Astrocyte (in vitro differentiated cells and primary cell): ENCODE measurements around the gene KYNU. TPM values are rescaled to one million over a fixed set of nuclear protein-coding genes. Genes with fewer than 3 reads are reported as not detected.
"Not testable (repeated sequence)": the region's sequence is repeated elsewhere in the genome, so short reads cannot be mapped to it uniquely, and the experiment has no call there.

Experiments
- DNase-seq: peaks from one replicate; pipeline ENCODE4 v3.0.0-alpha.2; 2010; ENCODE audit warnings: low read depth
- FAIRE-seq: peaks from 2 replicates; lab custom pipeline; 2011; peaks lifted over from hg19 to GRCh38; lab: Jason Lieb, UNC
- H2AFZ ChIP-seq: 2 replicates; pipeline ENCODE4 v1.6.0; 2012; ENCODE audit warnings: low read depth, low read length, inconsistent platforms
- H3K27ac ChIP-seq: 2 replicates; pipeline ENCODE4 v1.5.1; 2011; ENCODE audit warnings: low read depth, low read length, inconsistent platforms
- H3K27me3 ChIP-seq: 2 replicates; pipeline ENCODE4 v1.6.0; 2011; ENCODE audit warnings: low read length, inconsistent platforms; ENCODE audit not compliant: insufficient read depth
- H3K36me3 ChIP-seq: 2 replicates; pipeline ENCODE4 v1.5.1; 2011; ENCODE audit warnings: low read length, inconsistent platforms; ENCODE audit not compliant: insufficient read depth
- H3K4me1 ChIP-seq: 2 replicates; pipeline ENCODE4 v1.5.1; 2011; ENCODE audit warnings: low read length, inconsistent platforms; ENCODE audit not compliant: insufficient read depth
- H3K4me2 ChIP-seq: 2 replicates; pipeline ENCODE4 v1.6.0; 2012; ENCODE audit warnings: low read length, inconsistent platforms
- H3K4me3 ChIP-seq: 2 replicates; pipeline ENCODE4 v1.5.1; 2011; ENCODE audit warnings: low read depth, mild to moderate bottlenecking, low read length, inconsistent platforms; ENCODE audit not compliant: insufficient read depth
- H3K79me2 ChIP-seq: 2 replicates; pipeline ENCODE4 v1.6.0; 2012; ENCODE audit warnings: mild to moderate bottlenecking, low read length, inconsistent platforms; ENCODE audit not compliant: insufficient read depth
- H3K9ac ChIP-seq: 2 replicates; pipeline ENCODE4 v1.6.0; 2012; ENCODE audit warnings: mild to moderate bottlenecking, low read length, inconsistent platforms
- H3K9me3 ChIP-seq: 2 replicates; pipeline ENCODE4 v1.5.1; 2012; ENCODE audit warnings: low read depth, mild to moderate bottlenecking, low read length, inconsistent platforms; ENCODE audit not compliant: insufficient read depth
- H4K20me1 ChIP-seq: 2 replicates; pipeline ENCODE4 v1.6.0; 2012; ENCODE audit warnings: low read length, inconsistent platforms; ENCODE audit not compliant: insufficient read depth
- H3K27ac Mint-ChIP-seq: one replicate; pipeline ENCODE4 v1.8.0; 2021; ENCODE audit warnings: mild to moderate bottlenecking, mixed read lengths; ENCODE audit not compliant: unreplicated experiment
- H3K27me3 Mint-ChIP-seq: one replicate; pipeline ENCODE4 v1.8.0; 2021; ENCODE audit warnings: low read depth, mixed read lengths; ENCODE audit not compliant: unreplicated experiment
- H3K36me3 Mint-ChIP-seq: one replicate; pipeline ENCODE4 v1.8.0; 2021; ENCODE audit warnings: low read depth, mixed read lengths; ENCODE audit not compliant: unreplicated experiment
- H3K4me1 Mint-ChIP-seq: one replicate; pipeline ENCODE4 v1.8.0; 2021; ENCODE audit warnings: low read depth, mixed read lengths; ENCODE audit not compliant: unreplicated experiment
- H3K4me3 Mint-ChIP-seq: one replicate; pipeline ENCODE4 v1.8.0; 2021; ENCODE audit warnings: mild to moderate bottlenecking, moderate library complexity, mixed read lengths; ENCODE audit not compliant: unreplicated experiment
- H3K9me3 Mint-ChIP-seq: one replicate; pipeline ENCODE4 v1.8.0; 2021; ENCODE audit warnings: mild to moderate bottlenecking, mixed read lengths; ENCODE audit not compliant: unreplicated experiment
- CTCF ChIP-seq: IDR thresholded peaks from 2 replicates; pipeline ENCODE4 v1.5.1; 2011; ENCODE audit warnings: low read depth, mild to moderate bottlenecking, inconsistent platforms, low read length, moderate library complexity; ENCODE audit not compliant: insufficient read depth
- EZH2 ChIP-seq: IDR thresholded peaks from 2 replicates; pipeline ENCODE4 v1.6.1; 2012; ENCODE audit warnings: mild to moderate bottlenecking, low read length, inconsistent platforms; ENCODE audit not compliant: insufficient read depth
- total RNA-seq: library from RNA; stranded (reverse); gene quantifications from 2 replicates; pipeline ENCODE4 v1.2.1, GENCODE V29; 2021

The KYNU gene
- total RNA-seq, 1 donor from 2014 or later = 1.2 TPM

- Histone ChIP-seq H3K9ac (no peak overlapping the region), H2AFZ (no peak overlapping the region), H3K27me3 (no peaks in the 10 kb centered on the region), H3K36me3 (no peaks in the 10 kb centered on the region), H3K27ac (no peak overlapping the region), H3K4me1 (peaks cover 8% of the 10 kb centered on the region), H3K4me3 (no peak overlapping the region), H3K4me2 (no peak overlapping the region), H3K79me2 (no peaks in the 10 kb centered on the region), H3K9me3 (no peaks in the 10 kb centered on the region), H4K20me1 (no peaks in the 10 kb centered on the region)
- H3K27ac Mint-ChIP-seq = no peak overlapping the region
- no peaks in the 10 kb centered on the region for H3K27me3 Mint-ChIP-seq
- H3K9me3 Mint-ChIP-seq = peaks cover 2% of the 10 kb centered on the region
- TF ChIP-seq CTCF = no peak
- no peak for TF ChIP-seq EZH2
- H3K36me3 Mint-ChIP-seq = no peaks in the 10 kb centered on the region
- DNase-seq (no peak), FAIRE-seq (no peak)
- no peak overlapping the region for H3K4me3 Mint-ChIP-seq
- H3K4me1 Mint-ChIP-seq = peaks cover 11% of the 10 kb centered on the region
Observed at GRCh38 chr2:142881619-142882018, 4.2 kb downstream of the KYNU start.

GRCh38 chr2:142882500-142882899 is 5.0 kb downstream of the KYNU start:
- not testable (repeated sequence) for H3K4me3 ChIP-seq, H3K36me3 ChIP-seq, H3K9ac ChIP-seq, H3K27me3 Mint-ChIP-seq, H2AFZ ChIP-seq, FAIRE-seq, H3K27ac Mint-ChIP-seq, H3K4me1 ChIP-seq, H3K27me3 ChIP-seq, H3K4me2 ChIP-seq, DNase-seq, H3K9me3 Mint-ChIP-seq, H3K9me3 ChIP-seq, H3K36me3 Mint-ChIP-seq, H4K20me1 ChIP-seq, H3K27ac ChIP-seq, H3K79me2 ChIP-seq, H3K4me3 Mint-ChIP-seq
- H3K4me1 Mint-ChIP-seq = peaks cover 11% of the 10 kb centered on the region

- Histone ChIP-seq H3K4me2 (no peak overlapping the region), H3K4me3 (no peak overlapping the region), H3K36me3 (no peaks in the 10 kb centered on the region), H2AFZ (no peak overlapping the region), H3K79me2 (no peaks in the 10 kb centered on the region), H4K20me1 (no peaks in the 10 kb centered on the region), H3K4me1 (peaks cover 8% of the 10 kb centered on the region), H3K27ac (no peak overlapping the region), H3K9me3 (no peaks in the 10 kb centered on the region), H3K27me3 (no peaks in the 10 kb centered on the region), H3K9ac (no peak overlapping the region)
- TF ChIP-seq EZH2 (no peak), CTCF (no peak)
- Mint-ChIP-seq H3K27me3 (no peaks in the 10 kb centered on the region), H3K4me1 (peaks cover 11% of the 10 kb centered on the region), H3K27ac (no peak overlapping the region), H3K4me3 (no peak overlapping the region), H3K9me3 (peaks cover 2% of the 10 kb centered on the region), H3K36me3 (no peaks in the 10 kb centered on the region)
- FAIRE-seq = no peak
- DNase-seq = no peak
Observed at GRCh38 chr2:142883526-142883925, 6.1 kb downstream of the KYNU start.
